Activated T-helper 17 cell treated with anti-CD3 and anti-CD28 coated beads, Interleukin-2, amount 50 U/mL, for 72 hours (primary cell): ENCODE data around the gene THG1L. TPM values are rescaled to one million over a fixed set of nuclear protein-coding genes. Genes with fewer than 3 reads are reported as not detected.
"Not testable (repeated sequence)": the region's sequence is repeated elsewhere in the genome, so short reads cannot be mapped to it uniquely, and the experiment has no call there.

Source experiments
- ATAC-seq: fragments of 150-1000 bp; cut with Tn5 transposase; replicated peaks from 2 replicates; pipeline ENCODE4 v1.10.0; 2021; ENCODE audit warnings: mild to moderate bottlenecking, moderate library complexity
- H3K27ac Mint-ChIP-seq: one replicate; pipeline ENCODE4 v1.8.0; 2022; ENCODE audit warnings: mixed read lengths
- H3K27me3 Mint-ChIP-seq: one replicate; pipeline ENCODE4 v1.8.0; 2022; ENCODE audit warnings: mixed read lengths
- H3K36me3 Mint-ChIP-seq: one replicate; pipeline ENCODE4 v1.8.0; 2022; ENCODE audit warnings: low read depth, mild to moderate bottlenecking, mixed read lengths
- H3K4me1 Mint-ChIP-seq: one replicate; pipeline ENCODE4 v1.8.0; 2022; ENCODE audit warnings: mixed read lengths
- H3K4me3 Mint-ChIP-seq: one replicate; pipeline ENCODE4 v1.8.0; 2022; ENCODE audit warnings: mild to moderate bottlenecking, mixed read lengths
- H3K9me3 Mint-ChIP-seq: one replicate; pipeline ENCODE4 v1.8.0; 2022; ENCODE audit warnings: mixed read lengths
- total RNA-seq, 2 donors: library from RNA; stranded (reverse); gene quantifications; one replicate each; pipeline ENCODE4 v1.2.3, GENCODE V29; 2022

The THG1L gene
- total RNA-seq, 2 donors from 2014 or later, result 11.0 to 12.1 TPM

DNA sequence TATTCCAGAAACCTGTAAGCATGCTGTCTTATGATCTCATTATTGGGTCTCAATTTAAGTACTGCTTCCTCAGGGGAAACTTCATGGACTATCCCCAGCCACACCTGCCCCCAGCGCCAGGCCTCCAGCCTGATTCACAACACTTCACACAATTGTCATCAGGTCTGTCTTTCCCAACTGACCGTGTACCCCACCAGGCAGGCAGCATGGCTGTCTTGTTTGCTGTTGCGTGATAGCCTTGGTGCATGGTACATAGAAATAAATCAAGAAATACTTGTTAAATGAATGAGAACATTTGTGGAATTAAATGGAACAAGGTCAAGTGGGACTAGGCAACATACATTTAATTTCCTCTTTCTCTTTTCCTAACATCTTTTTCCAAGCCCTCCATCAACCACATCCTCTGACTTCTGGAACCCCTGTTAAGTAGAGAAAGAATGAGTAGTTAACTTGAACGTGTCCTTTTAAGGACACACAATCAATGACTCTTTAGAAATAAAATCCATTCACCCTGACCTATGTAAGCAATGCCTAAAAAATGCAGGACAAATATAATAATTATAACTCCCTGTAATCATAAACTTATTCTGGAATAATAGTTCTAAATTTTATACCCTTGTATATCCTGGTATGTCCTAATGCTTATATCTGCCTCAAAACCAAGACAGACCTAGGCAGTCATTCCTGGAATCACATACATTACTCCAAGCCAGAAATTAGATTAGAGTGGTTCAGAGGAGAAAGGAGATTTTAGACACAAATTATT lies 17.2 kb upstream of the THG1L start:
- no peaks in the 10 kb centered on the region for H3K9me3 Mint-ChIP-seq
- H3K27me3 Mint-ChIP-seq, result no peaks in the 10 kb centered on the region
- no peak overlapping the region for H3K27ac Mint-ChIP-seq
- H3K36me3 Mint-ChIP-seq, result no peaks in the 10 kb centered on the region
- ATAC-seq, result no peak
- H3K4me3 Mint-ChIP-seq, result no peak overlapping the region
- peaks cover 22% of the 10 kb centered on the region for H3K4me1 Mint-ChIP-seq

GRCh38 chr5:157714596-157714864 lies 16.7 kb upstream of the THG1L start:
- ATAC-seq, result no peak
- Mint-ChIP-seq H3K36me3 (no peaks in the 10 kb centered on the region), H3K4me3 (no peak overlapping the region), H3K27me3 (no peaks in the 10 kb centered on the region), H3K9me3 (no peaks in the 10 kb centered on the region), H3K4me1 (peaks cover 22% of the 10 kb centered on the region), H3K27ac (no peak overlapping the region)

- ATAC-seq, result peak; percentile 82
- Mint-ChIP-seq H3K36me3 (no peaks in the 10 kb centered on the region), H3K27me3 (no peaks in the 10 kb centered on the region), H3K27ac (peak overlapping the region; percentile 76), H3K4me1 (peaks cover 9% of the 10 kb centered on the region), H3K4me3 (peak overlapping the region; percentile 41), H3K9me3 (no peaks in the 10 kb centered on the region)
These were observed 12.7 kb upstream of the THG1L start for GRCh38 chr5:157718519-157718918.

DNA sequence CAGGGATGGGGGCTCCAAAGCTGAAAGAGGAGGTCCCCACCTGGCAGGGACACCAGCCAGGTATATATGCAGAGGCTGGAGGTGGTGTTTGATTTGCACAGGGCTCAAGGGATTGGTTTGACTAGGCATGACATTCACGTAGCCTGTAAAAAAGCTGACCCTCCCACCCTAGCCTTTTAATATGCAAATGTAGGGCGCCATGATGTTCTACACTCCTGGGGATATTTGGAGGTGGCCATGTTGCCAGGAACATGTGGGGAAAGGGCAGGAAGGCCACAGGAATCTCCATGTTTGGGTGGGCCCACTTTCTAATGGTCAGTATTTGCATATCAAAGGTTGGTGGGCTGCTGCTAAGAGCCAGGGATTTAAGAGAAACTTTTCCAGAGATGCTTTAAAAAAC lies 12.0 kb upstream of the THG1L start:
- Mint-ChIP-seq H3K4me3 (no peak overlapping the region), H3K9me3 (no peaks in the 10 kb centered on the region), H3K27me3 (no peaks in the 10 kb centered on the region), H3K36me3 (no peaks in the 10 kb centered on the region), H3K27ac (no peak overlapping the region), H3K4me1 (peaks cover 9% of the 10 kb centered on the region)
- ATAC-seq, result no peak

DNA sequence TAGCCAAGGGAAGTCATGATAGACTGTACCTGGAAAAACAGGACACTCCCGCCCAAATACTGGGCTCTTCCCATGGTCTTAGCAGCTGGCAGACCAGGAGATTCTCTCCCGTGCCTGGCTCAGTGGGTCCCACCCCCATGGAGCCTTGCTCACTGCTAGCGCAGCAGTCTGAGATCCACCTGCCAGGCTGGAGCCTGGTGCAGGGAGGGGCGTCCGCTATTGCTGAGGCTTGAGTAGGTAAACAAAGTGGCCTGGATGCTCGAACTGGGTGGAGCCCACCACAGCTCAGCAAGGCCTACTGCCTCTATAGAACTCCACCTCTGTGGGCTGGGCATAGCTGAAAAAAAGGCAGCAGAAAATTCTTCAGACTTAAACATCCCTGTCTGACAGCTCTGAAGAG lies 10.1 kb upstream of the THG1L start:
- Mint-ChIP-seq H3K27ac (no peak overlapping the region), H3K4me3 (no peak overlapping the region), H3K9me3 (peaks cover 4% of the 10 kb centered on the region), H3K27me3 (no peaks in the 10 kb centered on the region), H3K36me3 (no peaks in the 10 kb centered on the region), H3K4me1 (peaks cover 19% of the 10 kb centered on the region)
- ATAC-seq, result no peak

DNA sequence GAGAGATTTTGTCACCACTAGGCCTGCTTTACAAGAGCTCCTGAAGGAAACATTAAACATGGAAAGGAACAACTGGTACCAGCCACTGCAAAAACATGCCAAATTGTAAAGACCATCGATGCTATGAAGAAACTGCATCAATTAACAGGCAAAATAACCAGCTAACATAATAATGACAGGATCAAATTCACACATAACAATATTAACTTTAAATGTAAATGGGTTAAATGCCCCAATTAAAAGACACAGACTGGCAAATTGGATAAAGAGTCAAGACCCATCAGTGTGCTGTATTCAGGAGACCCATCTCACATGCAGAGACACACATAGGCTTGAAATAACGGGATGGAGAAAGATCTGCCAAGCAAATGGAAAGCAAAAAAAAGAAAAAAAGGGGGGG lies 8.3 kb upstream of the THG1L start:
- not testable (repeated sequence) for H3K9me3 Mint-ChIP-seq, H3K36me3 Mint-ChIP-seq, H3K27ac Mint-ChIP-seq, H3K27me3 Mint-ChIP-seq, H3K4me3 Mint-ChIP-seq, ATAC-seq
- H3K4me1 Mint-ChIP-seq, result peaks cover 20% of the 10 kb centered on the region

DNA sequence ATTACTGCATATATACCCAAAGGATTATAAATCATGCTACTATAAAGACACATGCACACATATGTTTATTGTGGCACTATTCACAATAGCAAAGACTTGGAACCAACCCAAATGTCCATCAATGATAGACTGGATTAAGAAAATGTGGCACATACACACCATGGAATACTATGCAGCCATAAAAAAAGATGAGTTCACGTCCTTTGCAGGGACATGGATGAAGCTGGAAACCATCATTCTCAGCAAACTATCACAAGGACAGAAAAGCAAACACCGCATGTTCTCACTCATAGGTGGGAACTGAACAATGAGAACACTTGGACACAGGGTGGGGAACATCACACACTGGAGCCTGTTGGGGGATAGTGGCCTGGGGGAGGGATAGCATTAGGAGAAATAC lies 4.6 kb upstream of the THG1L start:
- not testable (repeated sequence) for ATAC-seq, H3K27me3 Mint-ChIP-seq, H3K36me3 Mint-ChIP-seq, H3K27ac Mint-ChIP-seq, H3K9me3 Mint-ChIP-seq, H3K4me3 Mint-ChIP-seq
- H3K4me1 Mint-ChIP-seq, result peaks cover 20% of the 10 kb centered on the region

DNA sequence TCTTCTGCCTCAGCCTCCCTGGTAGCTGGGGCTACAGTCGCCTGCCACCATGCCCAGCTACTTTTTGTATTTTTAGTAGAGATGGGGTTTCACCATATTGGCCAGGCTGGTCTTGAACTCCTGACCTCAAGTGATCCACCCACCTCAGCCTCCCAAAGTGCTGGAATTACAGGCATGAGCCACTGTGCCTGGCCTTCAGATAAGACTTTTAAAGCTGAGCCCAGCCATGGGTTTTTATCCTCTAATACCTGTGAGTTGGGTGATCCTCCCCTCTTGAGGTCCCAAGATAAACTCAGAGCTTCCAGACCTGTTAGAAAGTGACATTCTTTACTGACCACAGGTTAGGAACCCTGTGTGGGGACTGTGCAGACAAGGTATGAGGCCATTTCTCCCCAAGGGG lies 3.4 kb upstream of the THG1L start:
- peaks cover 31% of the 10 kb centered on the region for H3K4me1 Mint-ChIP-seq

DNA sequence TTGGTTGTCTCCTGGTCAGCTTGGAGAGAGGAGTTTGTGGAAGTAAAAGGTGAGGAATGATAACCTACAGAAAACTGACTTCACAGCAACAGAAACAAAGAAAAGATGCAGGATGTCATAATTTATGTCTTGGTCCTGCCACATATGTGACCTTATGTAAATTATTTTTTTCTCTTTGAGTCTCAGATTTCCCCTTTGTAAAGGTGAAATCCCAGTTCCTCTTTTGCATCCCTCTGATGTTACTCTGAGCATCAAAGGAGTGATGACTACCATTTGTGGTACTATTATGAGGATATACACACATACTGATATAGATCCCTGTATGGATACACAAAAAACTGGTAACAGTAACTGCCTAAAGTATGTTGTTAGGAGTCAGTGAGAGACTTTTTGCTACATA lies 1.4 kb upstream of the THG1L start:
- Mint-ChIP-seq H3K9me3 (peaks cover 4% of the 10 kb centered on the region), H3K27me3 (no peaks in the 10 kb centered on the region), H3K4me3 (peak overlapping the region; percentile 96), H3K27ac (peak overlapping the region; percentile 98), H3K36me3 (peaks cover 39% of the 10 kb centered on the region), H3K4me1 (peaks cover 32% of the 10 kb centered on the region)
- ATAC-seq, result peak; percentile 74

More for the DNA sequence above, 3.4 kb upstream of the THG1L start:
- H3K36me3 Mint-ChIP-seq, result peaks cover 21% of the 10 kb centered on the region
- H3K27ac Mint-ChIP-seq, H3K27me3 Mint-ChIP-seq, ATAC-seq, H3K4me3 Mint-ChIP-seq, H3K9me3 Mint-ChIP-seq: not testable (repeated sequence)

DNA sequence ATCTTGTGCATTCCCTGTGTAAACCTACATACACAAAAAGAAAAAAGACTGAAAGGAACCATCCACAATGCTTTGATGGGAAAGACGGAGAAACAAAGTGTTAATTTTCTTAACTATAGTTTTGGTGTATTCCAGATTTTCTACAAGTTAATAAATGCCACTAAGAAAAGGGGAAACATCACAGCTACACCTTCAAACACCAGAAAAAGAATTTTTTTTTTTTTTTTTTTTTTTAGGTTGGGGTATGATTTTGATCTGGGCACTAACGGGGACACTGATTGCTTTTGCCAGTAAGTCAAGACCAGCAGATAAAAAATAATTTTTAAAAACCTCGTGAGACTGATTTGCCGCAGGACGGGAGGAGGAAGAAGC lies 334 bp upstream of the THG1L start:
- Mint-ChIP-seq H3K27ac (peak overlapping the region; percentile 98), H3K9me3 (no peaks in the 10 kb centered on the region), H3K36me3 (peaks cover 49% of the 10 kb centered on the region), H3K27me3 (no peaks in the 10 kb centered on the region), H3K4me3 (peak overlapping the region; percentile 96), H3K4me1 (peaks cover 24% of the 10 kb centered on the region)
- no peak for ATAC-seq

- no peaks in the 10 kb centered on the region for H3K9me3 Mint-ChIP-seq
- H3K27me3 Mint-ChIP-seq, result no peaks in the 10 kb centered on the region
- peak overlapping the region; percentile 96 for H3K4me3 Mint-ChIP-seq
- ATAC-seq, result no peak
- peaks cover 61% of the 10 kb centered on the region for H3K36me3 Mint-ChIP-seq
- peaks cover 20% of the 10 kb centered on the region for H3K4me1 Mint-ChIP-seq
- peak overlapping the region; percentile 98 for H3K27ac Mint-ChIP-seq
These were observed 902 bp downstream of the THG1L start for GRCh38 chr5:157732130-157732514.

GRCh38 chr5:157732596-157733262 lies 1.5 kb downstream of the THG1L start:
- H3K4me3 Mint-ChIP-seq, result peak overlapping the region; percentile 96
- no peak overlapping the region for H3K27ac Mint-ChIP-seq
- ATAC-seq, result no peak

DNA sequence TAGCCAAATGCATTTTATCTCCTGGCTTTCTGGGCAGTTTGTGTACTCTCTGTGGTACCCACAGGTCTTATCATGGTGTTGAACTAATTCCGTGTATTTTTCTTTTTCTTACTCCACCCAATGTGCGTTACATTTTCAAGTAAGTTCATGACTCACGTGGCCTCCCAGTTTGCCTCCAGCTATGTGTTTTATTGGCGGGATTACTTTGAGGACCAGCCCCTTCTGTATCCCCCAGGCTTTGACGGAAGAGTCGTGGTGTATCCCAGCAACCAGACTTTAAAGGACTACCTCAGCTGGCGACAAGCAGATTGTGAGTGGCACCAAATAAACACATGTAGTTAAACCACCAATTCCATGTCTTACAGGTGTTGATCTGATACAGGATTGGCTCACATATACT lies 3.2 kb downstream of the THG1L start:
- peaks cover 81% of the 10 kb centered on the region for H3K36me3 Mint-ChIP-seq
- H3K4me3 Mint-ChIP-seq, result no peak overlapping the region
- H3K27ac Mint-ChIP-seq, result no peak overlapping the region
- H3K4me1 Mint-ChIP-seq, result peaks cover 20% of the 10 kb centered on the region
- H3K9me3 Mint-ChIP-seq, result no peaks in the 10 kb centered on the region
- no peaks in the 10 kb centered on the region for H3K27me3 Mint-ChIP-seq
- no peak for ATAC-seq

More at GRCh38 chr5:157732596-157733262, 1.5 kb downstream of the THG1L start:
- peaks cover 67% of the 10 kb centered on the region for H3K36me3 Mint-ChIP-seq
- H3K27me3 Mint-ChIP-seq, result no peaks in the 10 kb centered on the region
- H3K9me3 Mint-ChIP-seq, result no peaks in the 10 kb centered on the region
- peaks cover 20% of the 10 kb centered on the region for H3K4me1 Mint-ChIP-seq

DNA sequence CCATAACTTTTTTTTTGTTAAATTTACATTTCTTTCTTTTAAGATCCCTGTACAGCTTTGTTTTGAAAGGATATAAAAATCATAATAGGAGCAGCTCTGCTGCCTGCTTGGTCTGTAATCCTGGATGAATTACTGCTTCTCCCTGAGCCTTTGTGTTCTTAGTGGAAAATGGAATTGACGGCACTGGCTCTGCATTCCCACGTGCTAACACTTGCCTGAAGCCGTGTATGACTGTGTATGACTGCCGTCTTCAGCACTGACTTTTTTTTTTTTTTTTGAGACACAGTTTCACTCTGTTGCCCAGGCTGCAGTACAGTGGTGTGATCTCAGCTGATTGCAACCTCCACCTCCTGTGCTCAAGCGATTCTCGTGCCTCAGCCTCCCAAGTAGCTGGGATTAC lies 4.8 kb downstream of the THG1L start:
- Mint-ChIP-seq H3K36me3 (peaks cover 80% of the 10 kb centered on the region), H3K4me3 (no peak overlapping the region), H3K9me3 (no peaks in the 10 kb centered on the region), H3K27ac (no peak overlapping the region), H3K27me3 (no peaks in the 10 kb centered on the region), H3K4me1 (peaks cover 15% of the 10 kb centered on the region)
- no peak for ATAC-seq

- no peak for ATAC-seq
- no peaks in the 10 kb centered on the region for H3K9me3 Mint-ChIP-seq
- no peaks in the 10 kb centered on the region for H3K27me3 Mint-ChIP-seq
- peaks cover 50% of the 10 kb centered on the region for H3K36me3 Mint-ChIP-seq
- H3K4me3 Mint-ChIP-seq, result no peak overlapping the region
- H3K4me1 Mint-ChIP-seq, result peaks cover 11% of the 10 kb centered on the region
- no peak overlapping the region for H3K27ac Mint-ChIP-seq
These were observed 8.4 kb downstream of the THG1L start for GRCh38 chr5:157739388-157740228.
